Spleen (tissue), 11 donors: ENCODE results near the gene TOM1L2. TPM values are rescaled to one million over a fixed set of nuclear protein-coding genes. Genes with fewer than 3 reads are reported as not detected.
A peak's percentile ranks its signal among the peaks of the same experiment; 100 is the strongest.

ENCODE experiments used
- DNase-seq: peaks from one replicate; pipeline ENCODE4 v3.0.0-alpha.2; 2020
- H3K27ac ChIP-seq, 8 donors: fragments of 200-600 bp; sonication (generic) in 7 of 8; 1 replicate in 4 of 8; 2 replicates in 4 of 8; pipeline versions ENCODE4 v1.5.0 to v1.8.0; 2016 to 2021; ENCODE audit warnings: inconsistent platforms in 4 of 8, mild to moderate bottlenecking in 4 of 8, moderate library complexity in 1 of 8
- H3K27me3 ChIP-seq, 7 donors: fragments of 200-600 bp; sonication (generic) in 6 of 7; replicated peaks in 1 of 7; 1 replicate in 4 of 7; 2 replicates in 3 of 7; pipeline versions ENCODE4 v1.5.0 to v1.8.0; 2016 to 2021; ENCODE audit warnings: inconsistent platforms in 3 of 7, mild to moderate bottlenecking in 1 of 7
- H3K36me3 ChIP-seq, 6 donors: fragments of 200-600 bp; sonication (generic) in 5 of 6; 1 replicate in 4 of 6; 2 replicates in 2 of 6; pipeline versions ENCODE4 v1.5.0 to v1.8.0; 2016 to 2021; ENCODE audit warnings: inconsistent platforms in 2 of 6
- H3K4me1 ChIP-seq, 6 donors: fragments of 200-600 bp; sonication (generic) in 5 of 6; 1 replicate in 3 of 6; 2 replicates in 3 of 6; pipeline versions ENCODE4 v1.5.0 to v1.8.0; 2016 to 2021; ENCODE audit warnings: inconsistent platforms in 3 of 6
- H3K4me3 ChIP-seq, 8 donors: fragments of 200-600 bp; sonication (generic) in 7 of 8; 1 replicate in 4 of 8; 2 replicates in 4 of 8; pipeline versions ENCODE4 v1.5.0 to v1.8.0; 2016 to 2021; ENCODE audit warnings: inconsistent platforms in 4 of 8, mild to moderate bottlenecking in 4 of 8, moderate library complexity in 2 of 8
- H3K9me3 ChIP-seq, 8 donors: fragments of 200-600 bp; sonication (generic) in 7 of 8; 1 replicate in 4 of 8; 2 replicates in 4 of 8; pipeline versions ENCODE4 v1.5.0 to v1.8.0; 2016 to 2021; ENCODE audit warnings: inconsistent platforms in 4 of 8
- POLR2A ChIP-seq, 3 donors: fragments of 450-650 bp; IDR thresholded peaks; one replicate each; pipeline ENCODE4 v1.5.1; 2017; ENCODE audit warnings: antibody characterized with exemption in 3 of 3, mild to moderate bottlenecking in 1 of 3
- POLR2AphosphoS5 ChIP-seq, 3 donors: sonication (generic); formaldehyde crosslinking; IDR thresholded peaks; one replicate each; pipeline ENCODE4 v1.5.1; 2017; ENCODE audit warnings: antibody characterized with exemption in 3 of 3
- WGBS, 5 donors: extraction: QIAGEN DNeasy Blood & Tissue Kit in 3 of 5; methylation state at CpG; one replicate each; pipeline versions ENCODE4 v1.1.5 to v1.1.7; 2013 to 2018; 5-methylcytosine and 5-hydroxymethylcytosine counted together
- intact Hi-C: fragments of 100-400 bp; cut with DNase I; formaldehyde crosslinking; loops from one replicate; pipeline ENCODE4 v1.15.0; 2023; ENCODE audit warnings: low total_unique reads
- polyA plus RNA-seq, 3 donors: library from polyadenylated mRNA; stranded (reverse); fragments of 200-250 nt; gene quantifications; one replicate each; pipeline ENCODE4 v1.2.1, GENCODE V29; 2013
- total RNA-seq, 7 donors: library from RNA; depleted of rRNA in 3 of 7; stranded (reverse); fragments of >200 nt in 3 of 7; fragmentation: NEBNext Ultra II Directional in 4 of 7; extraction: Animal tissue kit (Norgen Biotek cat#: 25700) in 4 of 7; gene quantifications; one replicate each; pipeline versions ENCODE4 v1.1.0 to v1.2.1, GENCODE V29; 2016 to 2021
- TF ChIP-seq, protein P1 (sequence below), 11 experiments: fragments of 200-600 bp in 7 of 11; fragments of 450-650 bp in 4 of 11; sonication (generic) in 4 of 11; IDR thresholded peaks in 8 of 11; conservative IDR thresholded peaks in 3 of 11; 1 replicate in 7 of 11; 2 replicates in 4 of 11; pipeline versions ENCODE4 v1.4.0 to v1.8.0; 2016 to 2021; ENCODE audit warnings: antibody characterized with exemption in 11 of 11, inconsistent platforms in 4 of 11, mild to moderate bottlenecking in 1 of 11
- donor health status: healthy with polysubstance abuse.
- donor health status: DM: no; HTN: no; CAD: no; lungs with moderate emphysema.
- donor health status: DM: no; HTN: no; CAD: no.
- donor health status: Bipolar disorder and iron deficiency.
- donor health status: healthy.
- donor health status: DM: no; HTN: no; CAD: no.
- donor health status: DM: yes; HTN: yes; CAD: no.

The TOM1L2 gene
- total and polyA plus RNA-seq, 10 donors, result 5.3 to 82.6 (median 53.6) TPM

DNA sequence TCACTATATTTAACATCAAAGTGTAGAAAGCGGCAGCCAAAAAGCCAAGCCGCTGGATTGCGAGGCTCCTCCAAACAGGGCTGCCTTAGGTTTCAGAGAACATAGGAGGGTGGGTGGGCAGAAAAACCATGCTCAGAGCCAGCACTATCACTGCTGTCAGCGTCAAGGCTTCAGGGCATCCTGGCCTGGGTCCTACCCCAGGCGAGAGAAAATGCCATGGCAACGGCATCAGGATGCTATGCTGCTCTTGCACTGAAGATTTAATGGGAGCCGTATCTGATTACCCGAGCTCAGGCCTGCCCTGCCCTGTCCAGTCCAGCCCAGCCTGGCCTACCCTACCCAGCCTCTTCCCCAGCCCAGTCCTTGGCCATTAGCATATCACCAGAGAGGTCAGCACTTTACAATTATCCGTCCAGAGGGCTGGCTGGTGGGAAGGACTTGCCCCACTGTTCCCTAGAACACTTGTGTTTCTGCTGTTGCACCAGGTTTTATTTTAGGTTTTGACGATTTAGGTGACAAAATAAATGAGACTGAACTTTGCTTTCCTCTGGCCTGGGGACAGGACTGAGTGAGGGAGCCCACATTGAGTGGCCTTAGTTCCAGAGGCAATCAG is 61.1 kb downstream of the TOM1L2 start:
- no peaks in the 10 kb centered on the region for H3K27me3 ChIP-seq
- intact Hi-C loops, result loop anchor here (10.0 kb wide), 1 partner anchor 96 kb away; no protein-coding TSS in a partner anchor
- peaks cover 0 to 11% (median 0%) of the 10 kb centered on the region in 6 donors for H3K36me3 ChIP-seq
- DNase-seq, result no peak
- H3K4me3 ChIP-seq, result no peak overlapping the region
- H3K9me3 ChIP-seq, result no peaks in the 10 kb centered on the region
- WGBS, 5 donors, result 77 to 86% (median 79%) methylated on average over 7 to 10 of the region's 10 CpGs
- TF ChIP-seq POLR2AphosphoS5 (IDR thresholded peaks at IDR 0.05) (no peak), POLR2A (IDR thresholded peaks at IDR 0.05) (no peak)
- TF ChIP-seq, protein P1, sequence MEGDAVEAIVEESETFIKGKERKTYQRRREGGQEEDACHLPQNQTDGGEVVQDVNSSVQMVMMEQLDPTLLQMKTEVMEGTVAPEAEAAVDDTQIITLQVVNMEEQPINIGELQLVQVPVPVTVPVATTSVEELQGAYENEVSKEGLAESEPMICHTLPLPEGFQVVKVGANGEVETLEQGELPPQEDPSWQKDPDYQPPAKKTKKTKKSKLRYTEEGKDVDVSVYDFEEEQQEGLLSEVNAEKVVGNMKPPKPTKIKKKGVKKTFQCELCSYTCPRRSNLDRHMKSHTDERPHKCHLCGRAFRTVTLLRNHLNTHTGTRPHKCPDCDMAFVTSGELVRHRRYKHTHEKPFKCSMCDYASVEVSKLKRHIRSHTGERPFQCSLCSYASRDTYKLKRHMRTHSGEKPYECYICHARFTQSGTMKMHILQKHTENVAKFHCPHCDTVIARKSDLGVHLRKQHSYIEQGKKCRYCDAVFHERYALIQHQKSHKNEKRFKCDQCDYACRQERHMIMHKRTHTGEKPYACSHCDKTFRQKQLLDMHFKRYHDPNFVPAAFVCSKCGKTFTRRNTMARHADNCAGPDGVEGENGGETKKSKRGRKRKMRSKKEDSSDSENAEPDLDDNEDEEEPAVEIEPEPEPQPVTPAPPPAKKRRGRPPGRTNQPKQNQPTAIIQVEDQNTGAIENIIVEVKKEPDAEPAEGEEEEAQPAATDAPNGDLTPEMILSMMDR (IDR thresholded peaks at IDR 0.05 in 8 of 11, conservative IDR thresholded peaks at IDR 0.05 in 3 of 11), result no peak
- peaks cover 3 to 44% (median 23%) of the 10 kb centered on the region in 6 donors for H3K4me1 ChIP-seq
- H3K27ac ChIP-seq, result peak overlapping the region in 7 of 8 donors; percentile 32 to 70 (median 65)

DNA sequence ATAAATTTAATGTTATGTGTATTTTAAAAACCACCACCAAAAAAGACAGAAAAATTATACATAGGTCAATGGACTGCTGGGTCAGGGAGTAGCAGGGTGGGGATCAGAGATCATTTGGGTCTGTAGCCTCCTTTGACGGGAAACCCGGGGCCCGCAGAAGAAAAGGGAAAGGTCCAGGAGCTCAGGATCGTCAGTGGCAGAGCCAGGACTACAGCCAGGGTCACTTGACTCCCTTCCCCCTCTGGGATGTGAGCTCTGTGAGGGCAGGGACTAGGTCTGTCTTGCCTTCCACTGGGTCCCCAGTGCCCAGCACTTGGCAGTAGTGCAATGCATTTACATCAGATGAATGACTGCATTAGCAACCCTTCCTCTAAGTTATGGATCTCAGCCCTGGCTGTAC is 62.1 kb downstream of the TOM1L2 start:
- 63 to 92% (median 85%) methylated on average over 4 of the region's 4 CpGs for WGBS, 5 donors
- Histone ChIP-seq H3K4me3 (no peak overlapping the region), H3K27me3 (no peaks in the 10 kb centered on the region), H3K4me1 (peaks cover 3 to 44% (median 23%) of the 10 kb centered on the region in 6 donors), H3K9me3 (no peaks in the 10 kb centered on the region), H3K27ac (peak overlapping the region in 3 of 8 donors; percentile 65 to 68 (median 68)), H3K36me3 (peaks cover 0 to 20% (median 0%) of the 10 kb centered on the region in 6 donors)
- intact Hi-C loops, result loop anchor here (10.0 kb wide), 1 partner anchor 95 kb away; no protein-coding TSS in a partner anchor
- no peak for DNase-seq
- TF ChIP-seq, protein P1 (IDR thresholded peaks at IDR 0.05 in 8 of 11, conservative IDR thresholded peaks at IDR 0.05 in 3 of 11), result no peak
- TF ChIP-seq POLR2A (IDR thresholded peaks at IDR 0.05) (no peak), POLR2AphosphoS5 (IDR thresholded peaks at IDR 0.05) (no peak)

GRCh38 chr17:17909078-17909477 is 63.1 kb downstream of the TOM1L2 start:
- Histone ChIP-seq H3K36me3 (peaks cover 0 to 22% (median 0%) of the 10 kb centered on the region in 6 donors), H3K27me3 (no peaks in the 10 kb centered on the region), H3K4me3 (no peak overlapping the region), H3K27ac (no peak overlapping the region), H3K9me3 (no peaks in the 10 kb centered on the region), H3K4me1 (peaks cover 2 to 38% (median 21%) of the 10 kb centered on the region in 6 donors)
- TF ChIP-seq, protein P1 (IDR thresholded peaks at IDR 0.05 in 8 of 11, conservative IDR thresholded peaks at IDR 0.05 in 3 of 11), result no peak
- TF ChIP-seq POLR2AphosphoS5 (IDR thresholded peaks at IDR 0.05) (no peak), POLR2A (IDR thresholded peaks at IDR 0.05) (no peak)
- no peak for DNase-seq
- WGBS, 5 donors, result 90 to 99% (median 97%) methylated on average over 5 of the region's 5 CpGs
- intact Hi-C loops, result no loop called here

- H3K36me3 ChIP-seq, result peaks cover 0 to 22% (median 0%) of the 10 kb centered on the region in 6 donors
- H3K4me1 ChIP-seq, result peaks cover 0 to 38% (median 18%) of the 10 kb centered on the region in 6 donors
- 79 to 90% (median 86%) methylated on average over 4 of the region's 4 CpGs for WGBS, 5 donors
- no peaks in the 10 kb centered on the region for H3K9me3 ChIP-seq
- TF ChIP-seq, protein P1 (IDR thresholded peaks at IDR 0.05 in 8 of 11, conservative IDR thresholded peaks at IDR 0.05 in 3 of 11), result no peak
- TF ChIP-seq POLR2A (IDR thresholded peaks at IDR 0.05) (no peak), POLR2AphosphoS5 (IDR thresholded peaks at IDR 0.05) (no peak)
- H3K27me3 ChIP-seq, result no peaks in the 10 kb centered on the region
- intact Hi-C loops, result no loop called here
- no peak overlapping the region for H3K4me3 ChIP-seq
- no peak for DNase-seq
- H3K27ac ChIP-seq, result no peak overlapping the region
Observed at GRCh38 chr17:17907469-17907868, 64.7 kb downstream of the TOM1L2 start.
